Omental fat pad (tissue), 4 donors: ENCODE measurements around the gene CLNK. TPM values are rescaled to one million over a fixed set of nuclear protein-coding genes. Genes with fewer than 3 reads are reported as not detected.

ENCODE experiments used
- ATAC-seq: fragments of 150-250 bp; one replicate; pipeline ENCODE4 v1.9.1; 2016; ENCODE audit warnings: mild to moderate bottlenecking, moderate library complexity; ENCODE audit not compliant: low FRiP score
- DNase-seq: peaks from one replicate; pipeline ENCODE4 v3.0.0-alpha.2; 2019; ENCODE audit warnings: low spot score
- total RNA-seq, 4 donors: library from RNA; depleted of rRNA; stranded (reverse); fragments of >200 nt; gene quantifications; one replicate each; pipeline ENCODE4 v1.1.0, GENCODE V29; 2016
- TF ChIP-seq, protein P1 (sequence below), 3 donors: fragments of 450-650 bp; IDR thresholded peaks; one replicate each; pipeline ENCODE4 v1.5.1; 2016 to 2017; ENCODE audit warnings: antibody characterized with exemption in 3 of 3, mild to moderate bottlenecking in 3 of 3, moderate library complexity in 2 of 3

CLNK gene
- total RNA-seq, 4 donors from 2014 or later: not detected

DNA sequence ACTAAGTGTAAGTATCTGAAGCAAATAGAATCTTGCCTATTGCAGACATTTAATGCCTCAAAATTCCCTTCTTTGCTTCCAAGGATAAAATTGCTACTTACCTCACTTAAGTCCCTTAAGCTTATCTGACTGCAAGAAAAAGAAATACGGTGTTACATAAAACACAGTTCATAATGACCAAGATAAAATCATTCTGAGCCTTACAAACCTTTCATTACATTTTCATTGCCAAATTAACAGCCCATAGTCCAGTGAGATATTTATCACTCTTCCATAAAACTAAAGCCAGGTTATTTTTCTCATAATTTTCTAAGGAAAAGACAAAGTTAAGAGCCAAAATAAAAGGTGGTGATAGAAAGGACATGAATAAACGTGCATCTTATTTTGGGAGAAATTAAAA, 152.4 kb downstream of the CLNK start:
- DNase-seq (no peak), ATAC-seq (no peak)
- TF ChIP-seq, protein P1, sequence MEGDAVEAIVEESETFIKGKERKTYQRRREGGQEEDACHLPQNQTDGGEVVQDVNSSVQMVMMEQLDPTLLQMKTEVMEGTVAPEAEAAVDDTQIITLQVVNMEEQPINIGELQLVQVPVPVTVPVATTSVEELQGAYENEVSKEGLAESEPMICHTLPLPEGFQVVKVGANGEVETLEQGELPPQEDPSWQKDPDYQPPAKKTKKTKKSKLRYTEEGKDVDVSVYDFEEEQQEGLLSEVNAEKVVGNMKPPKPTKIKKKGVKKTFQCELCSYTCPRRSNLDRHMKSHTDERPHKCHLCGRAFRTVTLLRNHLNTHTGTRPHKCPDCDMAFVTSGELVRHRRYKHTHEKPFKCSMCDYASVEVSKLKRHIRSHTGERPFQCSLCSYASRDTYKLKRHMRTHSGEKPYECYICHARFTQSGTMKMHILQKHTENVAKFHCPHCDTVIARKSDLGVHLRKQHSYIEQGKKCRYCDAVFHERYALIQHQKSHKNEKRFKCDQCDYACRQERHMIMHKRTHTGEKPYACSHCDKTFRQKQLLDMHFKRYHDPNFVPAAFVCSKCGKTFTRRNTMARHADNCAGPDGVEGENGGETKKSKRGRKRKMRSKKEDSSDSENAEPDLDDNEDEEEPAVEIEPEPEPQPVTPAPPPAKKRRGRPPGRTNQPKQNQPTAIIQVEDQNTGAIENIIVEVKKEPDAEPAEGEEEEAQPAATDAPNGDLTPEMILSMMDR (IDR thresholded peaks at IDR 0.05): no peak

DNA sequence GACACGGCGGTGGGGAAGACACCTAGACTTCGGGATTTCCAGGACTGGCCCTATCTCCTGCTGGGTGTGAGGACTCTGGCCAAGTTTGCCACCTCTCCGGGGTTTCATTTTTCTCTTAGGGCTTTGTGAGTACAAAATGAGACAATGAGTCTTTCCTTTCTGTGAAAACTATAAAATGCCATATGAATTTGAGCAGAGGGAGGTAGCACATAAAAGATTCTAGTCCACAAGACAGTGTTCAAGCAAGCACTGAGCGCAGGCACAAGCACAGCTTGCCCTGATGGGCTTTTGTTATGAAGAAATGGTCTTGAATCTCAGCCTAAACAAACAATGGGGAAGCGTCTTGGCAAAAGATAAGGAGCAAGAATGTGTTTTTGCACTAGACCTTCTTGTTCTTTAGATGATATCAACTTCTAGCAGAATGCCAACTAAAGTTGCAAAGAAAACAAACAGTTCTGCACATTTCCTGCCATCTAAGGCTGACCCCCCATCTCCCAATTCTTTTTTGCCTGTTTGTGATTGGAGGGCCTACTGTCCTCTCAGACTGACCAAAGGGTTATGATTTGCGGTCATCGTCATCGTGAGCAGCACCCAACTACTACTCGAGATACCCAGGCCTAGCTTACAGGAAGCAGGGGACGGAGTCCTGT, 154.3 kb downstream of the CLNK start:
- ATAC-seq (no peak), DNase-seq (no peak)
- TF ChIP-seq, protein P1 (IDR thresholded peaks at IDR 0.05): no peak

DNA sequence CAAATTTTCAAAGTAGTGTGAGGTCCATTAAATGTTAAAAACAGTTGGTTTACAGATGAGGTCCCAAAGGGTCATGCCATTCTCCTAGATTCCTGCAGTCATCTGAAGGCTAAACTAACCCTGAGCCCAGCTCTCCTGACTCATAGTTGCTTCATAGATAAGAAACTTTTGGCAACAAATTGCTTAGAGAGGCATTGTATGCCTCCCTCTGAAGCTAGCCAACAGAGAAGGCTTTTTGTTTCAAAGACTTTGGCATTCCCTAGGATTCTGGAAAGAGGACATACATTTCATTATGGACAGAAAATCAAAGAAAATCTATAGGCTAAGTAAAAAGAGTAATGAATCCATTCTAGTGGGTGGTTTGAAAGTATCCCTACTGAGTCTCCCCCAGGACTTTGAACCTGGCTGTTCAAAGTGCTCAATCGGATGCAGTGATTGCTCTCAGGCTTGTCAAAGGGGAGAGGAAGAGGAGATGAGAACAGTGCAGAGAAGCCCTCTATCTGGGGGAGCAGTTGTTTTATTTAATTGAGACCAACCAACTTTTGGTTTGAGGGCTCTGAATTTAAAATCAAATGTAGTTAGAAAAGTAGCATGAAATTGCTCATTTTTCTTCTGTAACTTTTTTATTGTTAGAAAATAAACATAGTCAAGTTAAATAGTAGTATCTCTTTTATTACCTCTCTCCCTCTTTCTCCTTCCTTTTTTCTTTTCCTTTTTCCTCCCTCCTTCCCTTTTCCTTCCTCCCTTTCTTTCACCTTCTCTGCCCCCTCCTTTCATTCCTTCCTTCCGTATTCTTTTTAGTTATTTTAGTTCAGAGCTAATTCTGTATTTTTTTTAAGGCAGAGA, 155.1 kb downstream of the CLNK start:
- ATAC-seq: no peak
- DNase-seq: no peak
- TF ChIP-seq, protein P1 (IDR thresholded peaks at IDR 0.05): no peak

DNA sequence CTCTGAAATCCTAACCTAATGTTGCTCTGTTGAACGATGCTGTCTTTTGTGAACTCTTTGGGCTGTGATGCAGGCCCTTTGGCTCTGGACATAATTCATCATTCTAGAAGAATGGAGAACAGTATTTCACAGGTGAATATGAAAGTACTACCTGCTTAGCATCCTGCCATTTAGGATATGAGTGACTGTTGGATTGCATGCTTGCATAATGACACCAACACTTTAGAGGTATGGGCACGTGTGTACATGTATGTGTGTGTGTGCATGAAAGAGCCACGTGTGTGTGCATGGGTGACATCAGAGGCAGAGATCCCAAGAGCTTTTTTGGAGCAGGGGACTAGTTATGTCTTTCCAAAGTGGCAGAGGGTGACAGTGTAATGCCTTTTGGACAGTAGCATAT, 157.1 kb downstream of the CLNK start:
- ATAC-seq (no peak), DNase-seq (no peak)
- TF ChIP-seq, protein P1 (IDR thresholded peaks at IDR 0.05): no peak

DNA sequence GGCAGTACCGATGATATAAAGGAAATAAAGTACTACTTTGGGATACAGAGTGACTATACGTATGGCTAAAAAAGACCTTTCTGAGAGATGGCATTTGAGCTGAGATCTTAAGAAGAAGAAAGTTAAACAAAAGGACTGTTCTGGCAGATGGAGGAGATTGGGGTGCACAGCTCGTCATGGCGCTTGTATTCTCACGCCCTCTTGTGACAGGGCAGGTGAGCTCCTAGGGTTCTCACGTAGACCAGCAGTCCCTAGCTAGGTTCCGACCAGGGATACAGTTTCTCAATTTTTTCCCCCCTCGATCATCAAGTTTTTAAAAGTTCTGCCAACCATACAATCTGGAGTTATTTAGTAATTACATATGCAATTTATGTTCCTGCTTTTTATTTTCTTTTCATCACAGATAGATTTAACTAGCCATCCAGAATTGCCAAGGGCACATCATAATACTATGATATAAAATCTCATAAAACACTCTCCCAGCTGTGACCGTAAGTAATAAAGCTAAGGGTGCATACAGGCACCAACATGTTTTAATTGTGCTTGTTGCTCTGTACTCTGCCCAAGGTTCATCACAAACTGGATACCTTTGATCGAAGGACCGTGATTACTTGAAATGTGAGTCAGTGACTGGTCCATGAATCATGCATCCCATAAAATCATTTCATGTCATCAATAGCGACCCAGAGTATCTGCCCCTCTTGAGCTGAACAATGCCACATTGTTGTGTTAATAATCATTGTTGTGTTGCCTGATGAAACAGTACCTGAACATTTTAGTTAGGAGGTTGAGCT, 157.9 kb downstream of the CLNK start:
- TF ChIP-seq, protein P1 (IDR thresholded peaks at IDR 0.05): no peak
- DNase-seq: no peak
- ATAC-seq: no peak

DNA sequence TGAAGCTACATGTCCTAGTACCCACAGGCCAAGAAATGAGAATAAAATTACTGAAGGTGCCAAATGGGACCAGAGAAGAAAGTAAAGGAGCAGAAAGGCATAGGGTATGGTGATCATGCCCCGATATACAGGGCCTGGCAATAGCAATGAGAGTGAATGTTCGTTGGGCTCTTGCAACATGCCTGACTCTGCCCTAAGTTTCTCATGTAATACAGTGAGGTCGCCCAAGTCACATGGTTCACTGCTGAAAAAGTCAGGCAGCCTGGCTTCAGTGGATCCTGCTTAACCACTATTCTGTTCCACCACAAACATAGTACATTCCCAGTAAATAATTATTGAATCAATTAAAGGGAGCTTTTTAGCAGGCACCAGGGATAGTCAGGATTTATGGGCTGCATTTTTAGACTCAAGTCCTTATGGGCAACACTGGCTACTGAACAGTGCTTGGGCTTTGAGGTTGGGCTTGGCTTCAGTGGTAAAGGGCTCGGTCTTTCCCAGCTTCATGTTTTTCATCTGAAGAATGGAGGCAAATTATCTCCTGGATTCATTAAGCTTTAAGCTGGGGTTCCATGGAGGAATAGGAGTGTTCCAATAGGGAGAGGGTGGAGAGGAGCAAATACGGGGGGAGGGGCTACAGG, 160.3 kb downstream of the CLNK start:
- ATAC-seq (no peak), DNase-seq (no peak)
- TF ChIP-seq, protein P1 (IDR thresholded peaks at IDR 0.05): no peak
